Panc1 (cell line): Measurements from ENCODE around the gene LIPH. TPM values are rescaled to one million over a fixed set of nuclear protein-coding genes. Genes with fewer than 3 reads are reported as not detected.

ENCODE experiments used
- ATAC-seq: fragments of 200-7000 bp; cut with Tn5 transposase; 2 replicates; pipeline ENCODE4 v1.9.1; 2020; ENCODE audit warnings: mild to moderate bottlenecking, moderate library complexity
- BruUV-seq: library from RNA; stranded (reverse); fragments of 400-500 nt; replicated peaks from 2 replicates; lab custom pipeline; 2021; lab: Mats Ljungman, UMichigan
- CTCF ChIA-PET: fragments of 300-600 bp; sonication (Branson Sonifier 250); formaldehyde crosslinking; loops from one replicate; lab custom pipeline; 2022; ENCODE audit warnings: antibody characterized with exemption; lab: Charles Lee
- POLR2A ChIA-PET: fragments of 300-600 bp; sonication (Branson Sonifier 250); formaldehyde crosslinking; loops from one replicate; lab custom pipeline; 2022; ENCODE audit warnings: antibody characterized with exemption; lab: Charles Lee
- DNase-seq: peaks from one replicate; pipeline ENCODE4 v3.0.0-alpha.2; 2010; ENCODE audit warnings: low read depth, low spot score
- H3K27ac ChIP-seq: 2 replicates; pipeline ENCODE4 v1.5.1; 2011; ENCODE audit warnings: mild to moderate bottlenecking, low read length, inconsistent platforms
- H3K27me3 ChIP-seq: fragments of 200-500 bp; sonication (Bioruptor generic); 2 replicates; pipeline ENCODE4 v1.6.0; 2014; ENCODE audit warnings: low read length, inconsistent platforms; ENCODE audit not compliant: control insufficient read depth, insufficient read depth
- H3K36me3 ChIP-seq: fragments of 200-500 bp; sonication (Bioruptor generic); 2 replicates; pipeline ENCODE4 v1.5.1; 2014; ENCODE audit warnings: inconsistent platforms, mild to moderate bottlenecking, low read length, moderate library complexity; ENCODE audit not compliant: control insufficient read depth, insufficient read depth
- H3K4me1 ChIP-seq: 2 replicates; pipeline ENCODE4 v1.5.1; 2011; ENCODE audit warnings: inconsistent platforms, mild to moderate bottlenecking, low read length, moderate library complexity; ENCODE audit not compliant: control insufficient read depth, insufficient read depth
- H3K4me3 ChIP-seq, 2 experiments: 2 replicates each; pipeline ENCODE4 v1.5.1; 2011 to 2012; ENCODE audit warnings: low read depth in 2 of 2, low read length in 2 of 2, mild to moderate bottlenecking in 2 of 2, inconsistent platforms in 1 of 2, moderate library complexity in 1 of 2
- H3K9me3 ChIP-seq: fragments of 200-500 bp; sonication (Bioruptor generic); 2 replicates; pipeline ENCODE4 v1.5.1; 2014; ENCODE audit warnings: low read depth, mild to moderate bottlenecking, inconsistent platforms, low read length, moderate library complexity; ENCODE audit not compliant: control insufficient read depth, insufficient read depth
- POLR2AphosphoS5 ChIP-seq: IDR thresholded peaks from 2 replicates; pipeline ENCODE4 v1.6.1; 2012; ENCODE audit warnings: mild to moderate bottlenecking, low read depth, low read length, moderate library complexity
- SIN3A ChIP-seq: IDR thresholded peaks from 2 replicates; pipeline ENCODE4 v1.6.1; 2012; ENCODE audit warnings: low read depth, mild to moderate bottlenecking, low read length, moderate library complexity, borderline replicate concordance; ENCODE audit not compliant: insufficient read depth
- TCF7L2 ChIP-seq: IDR thresholded peaks from 2 replicates; pipeline ENCODE4 v1.6.1; 2011; ENCODE audit warnings: mild to moderate bottlenecking, low read depth, low read length, inconsistent platforms
- in situ Hi-C: cut with HindIII; loops from 2 replicates; pipeline ENCODE4 v1.10.0; 2016; ENCODE audit warnings: low sequenced_read_pairs, low pct_unique_long_range_greater_than_20kb
- intact Hi-C: fragments of 100-400 bp; cut with micrococcal nuclease; formaldehyde crosslinking; loops from one replicate; pipeline ENCODE4 v1.10.0; 2022; ENCODE audit not compliant: unreplicated experiment
- total RNA-seq: library from RNA; stranded (reverse); gene quantifications from one replicate; pipeline ENCODE4 v1.2.1, GENCODE V29; 2021; ENCODE audit not compliant: unreplicated experiment
- TF ChIP-seq, protein P1 (sequence below), 2 experiments: IDR thresholded peaks; 2 replicates each; pipeline ENCODE4 v1.6.1; 2011 to 2012; ENCODE audit warnings: low read depth in 2 of 2, control low read depth in 1 of 2, low read length in 1 of 2, mild to moderate bottlenecking in 1 of 2, moderate library complexity in 1 of 2; ENCODE audit not compliant: insufficient read depth in 1 of 2
- TF ChIP-seq, protein P2 (sequence below): fragments of 450-650 bp; IDR thresholded peaks from 2 replicates; pipeline ENCODE4 v1.5.1; 2017; ENCODE audit warnings: mild to moderate bottlenecking

Gene LIPH
- total RNA-seq, 1 experiment from 2014 or later = 19.9 TPM

DNA sequence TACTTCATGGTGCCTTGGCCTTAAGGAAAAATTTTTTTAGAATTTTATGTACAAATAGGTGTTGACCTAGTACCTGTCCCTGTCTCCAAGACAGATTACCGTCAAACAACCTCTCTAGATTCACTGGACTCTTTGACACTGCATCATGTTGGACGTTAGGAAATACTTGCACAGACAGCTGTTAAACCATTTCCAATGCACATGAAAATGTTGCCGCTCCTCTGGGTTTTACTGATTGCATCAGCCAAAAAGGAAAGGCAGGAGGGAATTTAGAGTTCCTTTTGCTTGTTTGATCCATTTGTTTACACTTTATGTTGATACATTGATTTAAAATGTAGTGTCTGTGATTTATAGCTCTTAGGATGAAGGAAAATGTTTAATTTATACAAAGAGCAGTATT lies 68.1 kb downstream of the LIPH start:
- DNase-seq = no peak
- in situ Hi-C loops = no loop called here
- ChIA-PET POLR2A (no interaction called here), CTCF (no interaction called here)
- Histone ChIP-seq H3K36me3 (no peaks in the 10 kb centered on the region), H3K27ac (no peak overlapping the region; the same call in 1 of the 2 replicates), H3K9me3 (no peaks in the 10 kb centered on the region), H3K4me3 (no peak overlapping the region), H3K4me1 (no peaks in the 10 kb centered on the region), H3K27me3 (no peaks in the 10 kb centered on the region)
- TF ChIP-seq SIN3A (no peak), TCF7L2 (no peak), POLR2AphosphoS5 (no peak)
- TF ChIP-seq, protein P1, sequence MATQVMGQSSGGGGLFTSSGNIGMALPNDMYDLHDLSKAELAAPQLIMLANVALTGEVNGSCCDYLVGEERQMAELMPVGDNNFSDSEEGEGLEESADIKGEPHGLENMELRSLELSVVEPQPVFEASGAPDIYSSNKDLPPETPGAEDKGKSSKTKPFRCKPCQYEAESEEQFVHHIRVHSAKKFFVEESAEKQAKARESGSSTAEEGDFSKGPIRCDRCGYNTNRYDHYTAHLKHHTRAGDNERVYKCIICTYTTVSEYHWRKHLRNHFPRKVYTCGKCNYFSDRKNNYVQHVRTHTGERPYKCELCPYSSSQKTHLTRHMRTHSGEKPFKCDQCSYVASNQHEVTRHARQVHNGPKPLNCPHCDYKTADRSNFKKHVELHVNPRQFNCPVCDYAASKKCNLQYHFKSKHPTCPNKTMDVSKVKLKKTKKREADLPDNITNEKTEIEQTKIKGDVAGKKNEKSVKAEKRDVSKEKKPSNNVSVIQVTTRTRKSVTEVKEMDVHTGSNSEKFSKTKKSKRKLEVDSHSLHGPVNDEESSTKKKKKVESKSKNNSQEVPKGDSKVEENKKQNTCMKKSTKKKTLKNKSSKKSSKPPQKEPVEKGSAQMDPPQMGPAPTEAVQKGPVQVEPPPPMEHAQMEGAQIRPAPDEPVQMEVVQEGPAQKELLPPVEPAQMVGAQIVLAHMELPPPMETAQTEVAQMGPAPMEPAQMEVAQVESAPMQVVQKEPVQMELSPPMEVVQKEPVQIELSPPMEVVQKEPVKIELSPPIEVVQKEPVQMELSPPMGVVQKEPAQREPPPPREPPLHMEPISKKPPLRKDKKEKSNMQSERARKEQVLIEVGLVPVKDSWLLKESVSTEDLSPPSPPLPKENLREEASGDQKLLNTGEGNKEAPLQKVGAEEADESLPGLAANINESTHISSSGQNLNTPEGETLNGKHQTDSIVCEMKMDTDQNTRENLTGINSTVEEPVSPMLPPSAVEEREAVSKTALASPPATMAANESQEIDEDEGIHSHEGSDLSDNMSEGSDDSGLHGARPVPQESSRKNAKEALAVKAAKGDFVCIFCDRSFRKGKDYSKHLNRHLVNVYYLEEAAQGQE (IDR thresholded peaks at IDR 0.05; ENCODE audit: insufficient read depth in 1 of 2, low read depth in 2 of 2, low read length in 1 of 2) = no peak
- TF ChIP-seq, protein P2, sequence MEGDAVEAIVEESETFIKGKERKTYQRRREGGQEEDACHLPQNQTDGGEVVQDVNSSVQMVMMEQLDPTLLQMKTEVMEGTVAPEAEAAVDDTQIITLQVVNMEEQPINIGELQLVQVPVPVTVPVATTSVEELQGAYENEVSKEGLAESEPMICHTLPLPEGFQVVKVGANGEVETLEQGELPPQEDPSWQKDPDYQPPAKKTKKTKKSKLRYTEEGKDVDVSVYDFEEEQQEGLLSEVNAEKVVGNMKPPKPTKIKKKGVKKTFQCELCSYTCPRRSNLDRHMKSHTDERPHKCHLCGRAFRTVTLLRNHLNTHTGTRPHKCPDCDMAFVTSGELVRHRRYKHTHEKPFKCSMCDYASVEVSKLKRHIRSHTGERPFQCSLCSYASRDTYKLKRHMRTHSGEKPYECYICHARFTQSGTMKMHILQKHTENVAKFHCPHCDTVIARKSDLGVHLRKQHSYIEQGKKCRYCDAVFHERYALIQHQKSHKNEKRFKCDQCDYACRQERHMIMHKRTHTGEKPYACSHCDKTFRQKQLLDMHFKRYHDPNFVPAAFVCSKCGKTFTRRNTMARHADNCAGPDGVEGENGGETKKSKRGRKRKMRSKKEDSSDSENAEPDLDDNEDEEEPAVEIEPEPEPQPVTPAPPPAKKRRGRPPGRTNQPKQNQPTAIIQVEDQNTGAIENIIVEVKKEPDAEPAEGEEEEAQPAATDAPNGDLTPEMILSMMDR = no peak
- intact Hi-C loops = no loop called here
- ATAC-seq = no peak
- BruUV-seq = no TSS peak

DNA sequence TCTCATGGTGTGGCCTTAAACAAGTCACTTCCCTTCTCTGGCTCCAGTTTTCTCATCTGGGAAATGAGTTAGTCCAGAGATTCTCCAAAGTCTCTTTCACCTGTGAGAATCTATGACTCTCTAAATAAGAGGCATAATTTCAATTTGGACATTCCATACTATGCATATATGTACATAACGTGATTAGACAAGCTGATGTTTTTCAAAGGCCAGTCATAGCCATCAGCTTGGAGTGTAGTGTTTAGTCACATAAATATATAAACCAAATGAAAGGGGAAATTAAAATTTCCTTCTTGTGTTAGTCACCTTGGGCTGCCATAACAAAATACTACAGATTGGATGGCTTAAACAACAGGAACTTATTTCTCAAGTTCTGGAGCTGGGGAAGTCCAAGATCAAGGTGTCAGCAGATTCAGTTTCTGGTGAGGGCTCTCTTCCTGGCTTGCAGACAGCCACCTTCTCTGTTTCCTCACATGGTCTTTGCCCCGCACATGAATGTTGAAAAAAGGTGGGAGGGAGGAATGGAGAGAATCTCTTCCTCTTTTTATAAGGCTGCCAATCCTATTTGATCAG lies 72.9 kb downstream of the LIPH start:
- ATAC-seq (no peak), DNase-seq (no peak)
- Histone ChIP-seq H3K27ac (no peak overlapping the region), H3K4me3 (no peak overlapping the region), H3K9me3 (no peaks in the 10 kb centered on the region), H3K4me1 (no peaks in the 10 kb centered on the region), H3K27me3 (no peaks in the 10 kb centered on the region), H3K36me3 (no peaks in the 10 kb centered on the region)
- no peak for TF ChIP-seq TCF7L2
- no peak for TF ChIP-seq POLR2AphosphoS5
- intact Hi-C loops (no loop called here), in situ Hi-C loops (no loop called here)
- no TSS peak for BruUV-seq
- ChIA-PET CTCF (no interaction called here), POLR2A (interaction anchor here (0.6 kb wide), 1 partner anchor 1094 kb away, joined by 6 read pairs; no protein-coding TSS in a partner anchor)

DNA sequence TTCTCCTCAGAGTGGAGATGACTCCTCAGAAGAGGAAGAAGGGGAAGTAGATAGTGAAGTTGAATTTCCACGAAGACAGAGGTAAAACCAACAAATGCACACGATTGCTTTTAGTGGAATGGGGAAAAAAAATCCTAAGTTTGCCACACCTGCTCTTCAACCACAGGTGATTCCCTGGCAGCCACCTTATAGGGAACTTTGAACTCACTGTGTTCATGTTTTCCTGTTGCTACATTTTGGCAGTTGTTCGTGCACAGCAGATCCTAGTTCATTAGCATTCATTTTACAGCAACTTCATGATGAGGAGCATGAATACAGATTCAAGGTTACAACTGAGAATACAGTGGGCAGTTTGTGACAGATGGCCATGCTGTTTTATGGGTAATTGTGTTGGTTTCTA lies 75.1 kb downstream of the LIPH start:
- intact Hi-C loops = no loop called here
- no peaks in the 10 kb centered on the region for H3K27me3 ChIP-seq
- no peaks in the 10 kb centered on the region for H3K4me1 ChIP-seq
- H3K9me3 ChIP-seq = no peaks in the 10 kb centered on the region
- H3K36me3 ChIP-seq = no peaks in the 10 kb centered on the region
- POLR2A ChIA-PET = no interaction called here
- ATAC-seq (no peak), DNase-seq (no peak)
- BruUV-seq = no TSS peak
- H3K27ac ChIP-seq = no peak overlapping the region
- in situ Hi-C loops = no loop called here
- CTCF ChIA-PET = no interaction called here
- TF ChIP-seq, protein P2 = no peak
- no peak for TF ChIP-seq TCF7L2
- TF ChIP-seq SIN3A = no peak
- TF ChIP-seq POLR2AphosphoS5 = no peak
- TF ChIP-seq, protein P1 (IDR thresholded peaks at IDR 0.05; ENCODE audit: insufficient read depth in 1 of 2, low read depth in 2 of 2, low read length in 1 of 2) = no peak
- H3K4me3 ChIP-seq = no peak overlapping the region
